HepG2 (cell line): ENCODE measurements around the gene ARPP21. TPM values are rescaled to one million over a fixed set of nuclear protein-coding genes. Genes with fewer than 3 reads are reported as not detected.

Source experiments
- ATAC-seq: fragments of 200-7000 bp; cut with Tn5 transposase; 3 replicates; pipeline ENCODE4 v1.9.1; 2020; ENCODE audit warnings: mild to moderate bottlenecking, moderate library complexity
- BruUV-seq: library from RNA; stranded (reverse); fragments of 400-500 nt; replicated peaks from 2 replicates; lab custom pipeline; 2021; lab: Mats Ljungman, UMichigan
- CTCF ChIA-PET: fragments of 300-600 bp; formaldehyde crosslinking; extraction: SDS; loops from one replicate; lab custom pipeline; 2021; ENCODE audit warnings: low total read pairs, inconsistent platforms, low intra/inter-chr PET ratio; lab: Yijun Ruan, JAX
- POLR2A ChIA-PET: fragments of 350-600 bp; sonication (Branson Sonifier 250); formaldehyde crosslinking; loops from one replicate; lab custom pipeline; 2020; ENCODE audit warnings: antibody characterized with exemption, inconsistent platforms; lab: Yijun Ruan, JAX
- DNase-seq: peaks from one replicate; pipeline ENCODE4 v3.0.0-alpha.2; 2015; ENCODE audit warnings: low spot score
- FAIRE-seq: peaks from 3 replicates; lab custom pipeline; 2011; peaks lifted over from hg19 to GRCh38; lab: Jason Lieb, UNC
- H2AFZ ChIP-seq: one replicate; pipeline ENCODE4 v1.6.1; 2011; ENCODE audit warnings: low read length, inconsistent platforms
- H3K27ac ChIP-seq: fragments of 300-600 bp; 3 replicates; pipeline ENCODE4 v1.8.0; 2011; ENCODE audit warnings: mixed run types, mild to moderate bottlenecking, mixed read lengths, low read length, inconsistent platforms; ENCODE audit not compliant: insufficient read depth; ENCODE audit errors: extremely low read length
- H3K27me3 ChIP-seq, 2 experiments: fragments of 200-600 bp in 1 of 2; 2 replicates in 1 of 2; 3 replicates in 1 of 2; pipeline versions ENCODE4 v1.6.0 to v1.8.0; 2011; ENCODE audit warnings: low read length in 2 of 2, mild to moderate bottlenecking in 2 of 2, moderate library complexity in 2 of 2, inconsistent platforms in 1 of 2; ENCODE audit not compliant: insufficient read depth in 2 of 2, control insufficient read depth in 1 of 2
- H3K36me3 ChIP-seq, 2 experiments: fragments of 200-600 bp in 1 of 2; replicated peaks in 1 of 2; 2 replicates in 1 of 2; 3 replicates in 1 of 2; pipeline versions ENCODE4 v1.5.1 to v1.8.0; 2011; ENCODE audit warnings: low read length in 2 of 2, inconsistent platforms in 1 of 2; ENCODE audit not compliant: insufficient read depth in 2 of 2, control insufficient read depth in 1 of 2
- H3K4me1 ChIP-seq: 2 replicates; pipeline ENCODE4 v1.5.1; 2012; ENCODE audit warnings: low read length, inconsistent platforms; ENCODE audit not compliant: insufficient read depth
- H3K4me2 ChIP-seq: 2 replicates; pipeline ENCODE4 v1.6.0; 2011; ENCODE audit warnings: low read depth, low read length, inconsistent platforms
- H3K4me3 ChIP-seq, 3 experiments: fragments of 200-600 bp in 1 of 3; sonication (generic), shearing (Covaris generic) in 1 of 3; replicated peaks in 1 of 3; 2 replicates each; pipeline ENCODE4 v1.5.1; 2011 to 2016; ENCODE audit warnings: low read length in 3 of 3, inconsistent platforms in 2 of 3, low read depth in 2 of 3, mild to moderate bottlenecking in 2 of 3, control low read depth in 1 of 3, mixed read lengths in 1 of 3; ENCODE audit not compliant: insufficient read depth in 1 of 3
- H3K79me2 ChIP-seq: one replicate; pipeline ENCODE4 v1.6.1; 2011; ENCODE audit warnings: low read length, inconsistent platforms; ENCODE audit not compliant: insufficient read depth
- H3K9ac ChIP-seq: 2 replicates; pipeline ENCODE4 v1.6.0; 2011; ENCODE audit warnings: mild to moderate bottlenecking, low read depth, low read length, inconsistent platforms; ENCODE audit not compliant: insufficient read depth
- H3K9me3 ChIP-seq: 2 replicates; pipeline ENCODE4 v1.5.1; 2012; ENCODE audit warnings: mild to moderate bottlenecking, low read length
- H4K20me1 ChIP-seq: 2 replicates; pipeline ENCODE4 v1.6.0; 2011; ENCODE audit warnings: inconsistent platforms, mild to moderate bottlenecking, low read length, moderate library complexity; ENCODE audit not compliant: insufficient read depth
- CAMTA2 ChIP-seq: sonication (generic); formaldehyde crosslinking; IDR thresholded peaks from 2 replicates; pipeline ENCODE4 v1.4.0; 2020; ENCODE audit warnings: mild to moderate bottlenecking, missing genetic modification reagents, borderline replicate concordance
- PITX1 ChIP-seq: sonication (generic); formaldehyde crosslinking; IDR thresholded peaks from 2 replicates; pipeline ENCODE4 v1.5.1; 2020; ENCODE audit warnings: mild to moderate bottlenecking, missing genetic modification reagents
- ZNF10 ChIP-seq: sonication (generic); formaldehyde crosslinking; IDR thresholded peaks from 2 replicates; pipeline ENCODE4 v1.4.0; 2020; ENCODE audit warnings: mild to moderate bottlenecking, low read depth, missing genetic modification reagents, borderline replicate concordance
- ZNF17 ChIP-seq: sonication (generic); formaldehyde crosslinking; IDR thresholded peaks from 2 replicates; pipeline ENCODE4 v1.5.0; 2020; ENCODE audit warnings: mild to moderate bottlenecking, missing genetic modification reagents
- ZNF20 ChIP-seq: sonication (generic); formaldehyde crosslinking; IDR thresholded peaks from 2 replicates; pipeline ENCODE4 v1.4.0; 2020; ENCODE audit warnings: mild to moderate bottlenecking, moderate library complexity, missing genetic modification reagents
- ZNF253 ChIP-seq: sonication (generic); formaldehyde crosslinking; IDR thresholded peaks from 2 replicates; pipeline ENCODE4 v1.8.0; 2022; ENCODE audit warnings: mild to moderate bottlenecking, missing genetic modification reagents, borderline replicate concordance
- ZNF362 ChIP-seq: sonication (generic); formaldehyde crosslinking; IDR thresholded peaks from 2 replicates; pipeline ENCODE4 v1.4.0; 2020; ENCODE audit warnings: missing genetic modification reagents, mild to moderate bottlenecking, borderline replicate concordance
- ZNF687 ChIP-seq: sonication (generic); formaldehyde crosslinking; IDR thresholded peaks from 2 replicates; pipeline ENCODE4 v1.5.1; 2020; ENCODE audit warnings: mild to moderate bottlenecking, missing genetic modification reagents, moderate library complexity
- ZNF773 ChIP-seq: sonication (generic); formaldehyde crosslinking; IDR thresholded peaks from 2 replicates; pipeline ENCODE4 v1.4.0; 2020; ENCODE audit warnings: missing genetic modification reagents, borderline replicate concordance
- WGBS: methylation state at CpG from one replicate; pipeline ENCODE4 v1.1.6; 2017; ENCODE audit warnings: low lambda C conversion rate; 5-methylcytosine and 5-hydroxymethylcytosine counted together
- in situ Hi-C: cut with HindIII; loops from 2 replicates; pipeline ENCODE4 v1.10.0; 2017; ENCODE audit warnings: low pct_unique_long_range_greater_than_20kb; ENCODE audit not compliant: extremely low pct_ligation_motif_present
- intact Hi-C: fragments of 100-400 bp; cut with micrococcal nuclease; formaldehyde crosslinking; loops from one replicate; pipeline ENCODE4 v1.10.0; 2022; ENCODE audit not compliant: unreplicated experiment
- polyA plus RNA-seq, 8 experiments: library from polyadenylated mRNA; depleted of rRNA in 3 of 8; stranded (reverse) in 7 of 8; unstranded in 1 of 8; fragments of >200 nt; fragmentation: Illumina TruSeq in 4 of 8; extraction: Trizol in 4 of 8; gene quantifications; 2 replicates each; pipeline versions ENCODE4 v1.2.1 to v1.2.3, GENCODE V29; 2011 to 2016; ENCODE audit warnings: low read depth in 4 of 8, missing spikeins in 1 of 8, mixed read lengths in 1 of 8; ENCODE audit not compliant: insufficient read depth in 1 of 8
- total RNA-seq, 5 experiments: library from RNA; depleted of rRNA; stranded (reverse); fragments of >200 nt; fragmentation: Illumina TruSeq; extraction: Trizol; gene quantifications; 2 replicates each; pipeline ENCODE4 v1.2.3, GENCODE V29; 2016; ENCODE audit warnings: low read depth in 1 of 5
- TF ChIP-seq, protein P1 (sequence below): sonication (generic); formaldehyde crosslinking; IDR thresholded peaks from 2 replicates; pipeline ENCODE4 v1.8.0; 2022; ENCODE audit warnings: mild to moderate bottlenecking, missing genetic modification reagents, moderate library complexity

The ARPP21 gene
- total and polyA plus RNA-seq, 2 of the 13 experiments (the other 11 are each of a cell fraction or from before 2014, with no cell fraction given) = not detected

GRCh38 chr3:35674451-35675109 lies 35.3 kb downstream of the ARPP21 start:
- no peaks in the 10 kb centered on the region for H3K9me3 ChIP-seq
- no peaks in the 10 kb centered on the region for H3K79me2 ChIP-seq
- DNase-seq (no peak), ATAC-seq (no peak), FAIRE-seq (no peak)
- POLR2A ChIA-PET = no interaction called here
- 22% methylated on average over 5 of the region's 5 CpGs for WGBS
- TF ChIP-seq ZNF20 (no peak), ZNF687 (no peak), ZNF253 (no peak), ZNF773 (CRISPR knock-in tag) (no peak), ZNF17 (CRISPR knock-in tag) (no peak), CAMTA2 (CRISPR knock-in tag) (no peak), PITX1 (CRISPR knock-in tag) (no peak), ZNF362 (no peak), ZNF10 (CRISPR knock-in tag) (no peak)
- TF ChIP-seq, protein P1, sequence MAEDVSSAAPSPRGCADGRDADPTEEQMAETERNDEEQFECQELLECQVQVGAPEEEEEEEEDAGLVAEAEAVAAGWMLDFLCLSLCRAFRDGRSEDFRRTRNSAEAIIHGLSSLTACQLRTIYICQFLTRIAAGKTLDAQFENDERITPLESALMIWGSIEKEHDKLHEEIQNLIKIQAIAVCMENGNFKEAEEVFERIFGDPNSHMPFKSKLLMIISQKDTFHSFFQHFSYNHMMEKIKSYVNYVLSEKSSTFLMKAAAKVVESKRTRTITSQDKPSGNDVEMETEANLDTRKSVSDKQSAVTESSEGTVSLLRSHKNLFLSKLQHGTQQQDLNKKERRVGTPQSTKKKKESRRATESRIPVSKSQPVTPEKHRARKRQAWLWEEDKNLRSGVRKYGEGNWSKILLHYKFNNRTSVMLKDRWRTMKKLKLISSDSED = no peak
- H3K9ac ChIP-seq = no peak overlapping the region
- H3K27ac ChIP-seq = no peak overlapping the region
- CTCF ChIA-PET = no interaction called here
- in situ Hi-C loops = no loop called here
- H2AFZ ChIP-seq = no peak overlapping the region
- H3K27me3 ChIP-seq = no peaks in the 10 kb centered on the region
- H3K4me3 ChIP-seq = no peak overlapping the region
- BruUV-seq = no TSS peak
- intact Hi-C loops = no loop called here
- no peak overlapping the region for H3K4me2 ChIP-seq
- H3K36me3 ChIP-seq = no peaks in the 10 kb centered on the region
- no peaks in the 10 kb centered on the region for H3K4me1 ChIP-seq
- no peaks in the 10 kb centered on the region for H4K20me1 ChIP-seq
